H9 (cell line): ENCODE measurements around the gene ATP8B4. TPM values are rescaled to one million over a fixed set of nuclear protein-coding genes. Genes with fewer than 3 reads are reported as not detected.

ENCODE experiments used
- DNase-seq: peaks from one replicate; pipeline ENCODE4 v3.0.0-alpha.2; 2017
- H2AFZ ChIP-seq: one replicate; pipeline ENCODE4 v1.6.1; 2013; ENCODE audit warnings: mild to moderate bottlenecking, low read length, control low read depth, moderate library complexity
- H2AK5ac ChIP-seq: 2 replicates; pipeline ENCODE4 v1.6.1; 2013; ENCODE audit warnings: low read length, control low read depth, mixed read lengths; ENCODE audit not compliant: insufficient read length
- H2BK120ac ChIP-seq: one replicate; pipeline ENCODE4 v1.6.1; 2013; ENCODE audit warnings: low read depth, mild to moderate bottlenecking, low read length, control low read depth, inconsistent platforms; ENCODE audit not compliant: poor library complexity, severe bottlenecking
- H2BK12ac ChIP-seq: 2 replicates; pipeline ENCODE4 v1.6.1; 2013; ENCODE audit warnings: low read length, control low read depth, mixed read lengths, low read depth; ENCODE audit not compliant: insufficient read length
- H2BK15ac ChIP-seq: 2 replicates; pipeline ENCODE4 v1.6.1; 2013; ENCODE audit warnings: low read depth, low read length, control low read depth
- H2BK20ac ChIP-seq: one replicate; pipeline ENCODE4 v1.6.1; 2013; ENCODE audit warnings: low read depth, mild to moderate bottlenecking, low read length, control low read depth, inconsistent platforms; ENCODE audit not compliant: poor library complexity, severe bottlenecking
- H2BK5ac ChIP-seq: 2 replicates; pipeline ENCODE4 v1.6.1; 2013; ENCODE audit warnings: low read length, control low read depth, mixed read lengths; ENCODE audit not compliant: insufficient read length
- H3K14ac ChIP-seq: 2 replicates; pipeline ENCODE4 v1.6.1; 2013; ENCODE audit warnings: low read length, control low read depth; ENCODE audit not compliant: insufficient read depth
- H3K18ac ChIP-seq: 2 replicates; pipeline ENCODE4 v1.6.1; 2013; ENCODE audit warnings: low read depth, mild to moderate bottlenecking, mixed read lengths, low read length, control low read depth; ENCODE audit not compliant: insufficient read length
- H3K23ac ChIP-seq: 2 replicates; pipeline ENCODE4 v1.6.1; 2013; ENCODE audit warnings: low read length, control low read depth, mixed read lengths, low read depth; ENCODE audit not compliant: insufficient read length
- H3K23me2 ChIP-seq: 2 replicates; pipeline ENCODE4 v1.6.1; 2013; ENCODE audit warnings: low read depth, mild to moderate bottlenecking, mixed read lengths, low read length, control low read depth; ENCODE audit not compliant: insufficient read length, poor library complexity, severe bottlenecking
- H3K27ac ChIP-seq: 2 replicates; pipeline ENCODE4 v1.5.1; 2013; ENCODE audit warnings: low read length, control low read depth, mixed read lengths, low read depth; ENCODE audit not compliant: insufficient read length
- H3K27me3 ChIP-seq: 2 replicates; pipeline ENCODE4 v1.6.1; 2013; ENCODE audit warnings: low read length, control low read depth, inconsistent platforms; ENCODE audit not compliant: insufficient read depth
- H3K4ac ChIP-seq: 2 replicates; pipeline ENCODE4 v1.6.1; 2013; ENCODE audit warnings: low read depth, mild to moderate bottlenecking, control low read depth, inconsistent platforms, low read length, moderate library complexity
- H3K4me1 ChIP-seq: 2 replicates; pipeline ENCODE4 v1.6.1; 2013; ENCODE audit warnings: low read length, control low read depth, inconsistent platforms; ENCODE audit not compliant: insufficient read depth
- H3K4me2 ChIP-seq: 2 replicates; pipeline ENCODE4 v1.6.1; 2013; ENCODE audit warnings: low read length, control low read depth, mixed read lengths; ENCODE audit not compliant: insufficient read length, insufficient read depth
- H3K56ac ChIP-seq: 2 replicates; pipeline ENCODE4 v1.6.1; 2013; ENCODE audit warnings: low read depth, mild to moderate bottlenecking, mixed read lengths, low read length, control low read depth; ENCODE audit not compliant: insufficient read length
- H3K79me1 ChIP-seq: 2 replicates; pipeline ENCODE4 v1.6.1; 2013; ENCODE audit warnings: low read depth, mild to moderate bottlenecking, moderate library complexity, low read length, control low read depth, inconsistent platforms; ENCODE audit not compliant: insufficient read depth, poor library complexity, severe bottlenecking
- H3K79me2 ChIP-seq: 2 replicates; pipeline ENCODE4 v1.6.1; 2013; ENCODE audit warnings: low read length, control low read depth, inconsistent platforms; ENCODE audit not compliant: insufficient read depth
- H3K9ac ChIP-seq: 2 replicates; pipeline ENCODE4 v1.6.1; 2013; ENCODE audit warnings: low read length, control low read depth, mixed read lengths; ENCODE audit not compliant: insufficient read length; ENCODE audit errors: extremely low read depth
- H3K9me3 ChIP-seq: one replicate; pipeline ENCODE4 v1.6.1; 2013; ENCODE audit warnings: low read depth, low read length, inconsistent platforms; ENCODE audit not compliant: control insufficient read depth
- H3T11ph ChIP-seq: one replicate; pipeline ENCODE4 v1.6.1; 2013; ENCODE audit warnings: mild to moderate bottlenecking, low read length, control low read depth, inconsistent platforms
- H4K20me1 ChIP-seq: one replicate; pipeline ENCODE4 v1.6.1; 2013; ENCODE audit not compliant: control insufficient read depth, insufficient read length, insufficient read depth
- H4K5ac ChIP-seq: 2 replicates; pipeline ENCODE4 v1.6.1; 2013; ENCODE audit warnings: low read depth, mild to moderate bottlenecking, mixed read lengths, low read length, control low read depth; ENCODE audit not compliant: insufficient read length
- H4K8ac ChIP-seq: replicated peaks from 2 replicates; pipeline ENCODE4 v1.6.1; 2013; ENCODE audit warnings: low read length, control low read depth, mixed read lengths, low read depth; ENCODE audit not compliant: insufficient read length
- H4K91ac ChIP-seq: 2 replicates; pipeline ENCODE4 v1.6.1; 2013; ENCODE audit warnings: low read depth, mild to moderate bottlenecking, moderate library complexity, mixed read lengths, low read length, control low read depth; ENCODE audit not compliant: insufficient read length
- H3K27ac Mint-ChIP-seq, 3 experiments: 2 replicates in 2 of 3; 3 replicates in 1 of 3; pipeline ENCODE4 v1.8.0; 2020 to 2021; ENCODE audit warnings: mixed read lengths in 3 of 3, mild to moderate bottlenecking in 1 of 3, moderate library complexity in 1 of 3
- H3K27me3 Mint-ChIP-seq: 2 replicates; pipeline ENCODE4 v1.8.0; 2021; ENCODE audit warnings: low read depth, mild to moderate bottlenecking, moderate library complexity, mixed read lengths
- H3K36me3 Mint-ChIP-seq, 3 experiments: 2 replicates in 2 of 3; 3 replicates in 1 of 3; pipeline ENCODE4 v1.8.0; 2020 to 2021; ENCODE audit warnings: low read depth in 3 of 3, mixed read lengths in 3 of 3; ENCODE audit not compliant: insufficient read depth in 1 of 3
- H3K4me1 Mint-ChIP-seq, 2 experiments: 2 replicates each; pipeline ENCODE4 v1.8.0; 2020; ENCODE audit warnings: mixed read lengths in 2 of 2
- H3K4me3 Mint-ChIP-seq, 2 experiments: 2 replicates in 1 of 2; 3 replicates in 1 of 2; pipeline ENCODE4 v1.8.0; 2020 to 2021; ENCODE audit warnings: mild to moderate bottlenecking in 2 of 2, mixed read lengths in 2 of 2, moderate library complexity in 1 of 2
- H3K9me3 Mint-ChIP-seq, 2 experiments: 2 replicates in 1 of 2; 3 replicates in 1 of 2; pipeline ENCODE4 v1.8.0; 2020; ENCODE audit warnings: mild to moderate bottlenecking in 2 of 2, mixed read lengths in 2 of 2, moderate library complexity in 1 of 2
- CTCF ChIP-seq: fragments of 200-600 bp; sonication (generic); conservative IDR thresholded peaks from 3 replicates; pipeline ENCODE4 v1.8.0; 2021; ENCODE audit warnings: antibody characterized with exemption, mild to moderate bottlenecking
- WGBS: extraction: QIAGEN DNeasy Blood & Tissue Kit; methylation state at CpG from one replicate; pipeline ENCODE4 v1.1.7; 2013; ENCODE audit warnings: missing lambda C conversion rate, low lambda C conversion rate, mixed read lengths; ENCODE audit not compliant: insufficient read length; ENCODE audit errors: extremely low coverage; 5-methylcytosine and 5-hydroxymethylcytosine counted together
- total RNA-seq: library from RNA; stranded (reverse); gene quantifications from 2 replicates; pipeline ENCODE4 v1.2.1, GENCODE V29; 2021

The ATP8B4 gene
- total RNA-seq, 1 experiment from 2014 or later = 0.52 TPM

GRCh38 chr15:49832511-49832910 lies 286.5 kb downstream of the ATP8B4 start:
- Histone ChIP-seq H3K27me3 (no peaks in the 10 kb centered on the region), H2BK20ac (no peak overlapping the region), H2AFZ (no peak overlapping the region), H2AK5ac (no peak overlapping the region), H3K23me2 (no peaks in the 10 kb centered on the region), H3K79me1 (no peaks in the 10 kb centered on the region), H3K79me2 (no peaks in the 10 kb centered on the region), H3K18ac (no peak overlapping the region), H2BK12ac (no peak overlapping the region), H3K23ac (no peak overlapping the region), H2BK15ac (no peak overlapping the region), H3T11ph (no peak overlapping the region), H3K4ac (no peak overlapping the region), H2BK5ac (no peak overlapping the region), H3K56ac (no peak overlapping the region), H3K9me3 (no peaks in the 10 kb centered on the region), H4K20me1 (no peaks in the 10 kb centered on the region), H3K4me1 (no peaks in the 10 kb centered on the region), H4K8ac (no peak overlapping the region), H2BK120ac (no peak overlapping the region), H4K91ac (no peak overlapping the region), H3K27ac (no peak overlapping the region), H4K5ac (no peak overlapping the region), H3K14ac (no peak overlapping the region), H3K9ac (no peak overlapping the region), H3K4me2 (no peak overlapping the region)
- TF ChIP-seq CTCF = peak; percentile 75
- H3K27ac Mint-ChIP-seq = no peak overlapping the region
- H3K4me1 Mint-ChIP-seq = peaks cover 0 to 3% of the 10 kb centered on the region in 2 experiments; a peak in 2 of 4 replicates
- H3K27me3 Mint-ChIP-seq = 0 out of 2 replicates have a peak, but pooled peaks cover 1% of the 10 kb centered on the region
- no peak overlapping the region for H3K4me3 Mint-ChIP-seq
- no CpG with 5 or more reads among the region's 8 CpGs for WGBS
- DNase-seq = peak; percentile 76
- H3K9me3 Mint-ChIP-seq = peaks cover 2 to 4% of the 10 kb centered on the region in 2 experiments; a peak in 3 of 5 replicates
- peaks cover 0 to under 1% (median 0%) of the 10 kb centered on the region in 3 experiments; a peak in 3 of 7 replicates for H3K36me3 Mint-ChIP-seq
